Right lobe of liver (tissue), 4 donors: ENCODE measurements around the gene INHBE.
"Not testable (repeated sequence)": the region's sequence is repeated elsewhere in the genome, so short reads cannot be mapped to it uniquely, and the experiment has no call there.

ENCODE experiments used
- CTCF ChIP-seq, 4 donors: fragments of 200-600 bp in 3 of 4; fragments of 450-650 bp in 1 of 4; IDR thresholded peaks; one replicate each; pipeline versions ENCODE4 v1.5.1 to v1.8.0; 2016 to 2022; ENCODE audit warnings: antibody characterized with exemption in 4 of 4, mild to moderate bottlenecking in 2 of 4
- POLR2A ChIP-seq: fragments of 450-650 bp; IDR thresholded peaks from one replicate; pipeline ENCODE4 v1.6.1; 2017; ENCODE audit warnings: antibody characterized with exemption, mild to moderate bottlenecking
- donor health status: DM: no; HTN: no; CAD: no.
- donor health status: DM: no; HTN: no; CAD: no.
- donor health status: DM: no; HTN: yes; CAD: no.

GRCh38 chr12:57495051-57495701 lies 40.1 kb downstream of the INHBE start:
- not testable (repeated sequence) for TF ChIP-seq CTCF (IDR thresholded peaks at IDR 0.05); POLR2A
